ENCODE data around the gene RPL5.
A peak's percentile ranks its signal among the peaks of the same experiment; 100 is the strongest.

The RPL5 gene

GRCh38 chr1:92858564-92859399, 26.9 kb downstream of the RPL5 start:
- peak; percentile 85 for TF ChIP-seq CTCF (IDR thresholded peaks at IDR 0.05; ENCODE audit: extremely low read depth, insufficient read depth, missing control alignments)
- in situ Hi-C loops (cut with MboI; ENCODE audit: low pct_unique_long_range_greater_than_20kb, low sequenced_read_pairs, unreplicated experiment), result loop anchor here (10.0 kb wide), 1 partner anchor 136 kb away; no protein-coding TSS in a partner anchor
- DNase-seq (ENCODE audit: low spot score), result peak; percentile 72

GRCh38 chr1:92859400-92860039, 27.7 kb downstream of the RPL5 start:
- TF ChIP-seq CTCF (IDR thresholded peaks at IDR 0.05; ENCODE audit: extremely low read depth, insufficient read depth, missing control alignments), result no peak
- in situ Hi-C loops (cut with MboI; ENCODE audit: low pct_unique_long_range_greater_than_20kb, low sequenced_read_pairs, unreplicated experiment), result loop anchor here (10.0 kb wide), 1 partner anchor 135 kb away; no protein-coding TSS in a partner anchor
- DNase-seq (ENCODE audit: low spot score), result no peak

GRCh38 chr1:92862605-92863004, 30.8 kb downstream of the RPL5 start:
- TF ChIP-seq CTCF (IDR thresholded peaks at IDR 0.05; ENCODE audit: extremely low read depth, insufficient read depth, missing control alignments), result no peak
- in situ Hi-C loops (cut with MboI; ENCODE audit: low pct_unique_long_range_greater_than_20kb, low sequenced_read_pairs, unreplicated experiment), result no loop called here
- DNase-seq (ENCODE audit: low spot score), result no peak

GRCh38 chr1:92864131-92864530, 32.3 kb downstream of the RPL5 start:
- DNase-seq (ENCODE audit: low spot score), result no peak
- in situ Hi-C loops (cut with MboI; ENCODE audit: low pct_unique_long_range_greater_than_20kb, low sequenced_read_pairs, unreplicated experiment), result no loop called here
- TF ChIP-seq CTCF (IDR thresholded peaks at IDR 0.05; ENCODE audit: extremely low read depth, insufficient read depth, missing control alignments), result no peak

GRCh38 chr1:92870591-92870990, 38.8 kb downstream of the RPL5 start:
- in situ Hi-C loops (cut with MboI; ENCODE audit: low pct_unique_long_range_greater_than_20kb, low sequenced_read_pairs, unreplicated experiment), result no loop called here

GRCh38 chr1:92872719-92873118, 40.9 kb downstream of the RPL5 start:
- DNase-seq (ENCODE audit: low spot score), result no peak
- no peak for TF ChIP-seq CTCF (IDR thresholded peaks at IDR 0.05; ENCODE audit: extremely low read depth, insufficient read depth, missing control alignments)
- in situ Hi-C loops (cut with MboI; ENCODE audit: low pct_unique_long_range_greater_than_20kb, low sequenced_read_pairs, unreplicated experiment), result no loop called here

More at GRCh38 chr1:92870591-92870990, 38.8 kb downstream of the RPL5 start:
- no peak for DNase-seq (ENCODE audit: low spot score)
- TF ChIP-seq CTCF (IDR thresholded peaks at IDR 0.05; ENCODE audit: extremely low read depth, insufficient read depth, missing control alignments), result no peak
